Glomerular endothelial cell (primary cell): Measurements from ENCODE around the gene CRABP1. TPM values are rescaled to one million over a fixed set of nuclear protein-coding genes. Genes with fewer than 3 reads are reported as not detected.

Source experiments
- DNase-seq: peaks from one replicate; pipeline ENCODE4 v3.0.0-alpha.2; 2011; ENCODE audit warnings: low read depth, low spot score; ENCODE audit errors: extremely low read depth
- total RNA-seq: library from RNA; depleted of rRNA; stranded (reverse); fragments of >200 nt; gene quantifications from 2 replicates; pipeline ENCODE4 v1.2.3, GENCODE V29; 2015

CRABP1 gene
- total RNA-seq, 1 donor from 2014 or later, result not detected

DNA sequence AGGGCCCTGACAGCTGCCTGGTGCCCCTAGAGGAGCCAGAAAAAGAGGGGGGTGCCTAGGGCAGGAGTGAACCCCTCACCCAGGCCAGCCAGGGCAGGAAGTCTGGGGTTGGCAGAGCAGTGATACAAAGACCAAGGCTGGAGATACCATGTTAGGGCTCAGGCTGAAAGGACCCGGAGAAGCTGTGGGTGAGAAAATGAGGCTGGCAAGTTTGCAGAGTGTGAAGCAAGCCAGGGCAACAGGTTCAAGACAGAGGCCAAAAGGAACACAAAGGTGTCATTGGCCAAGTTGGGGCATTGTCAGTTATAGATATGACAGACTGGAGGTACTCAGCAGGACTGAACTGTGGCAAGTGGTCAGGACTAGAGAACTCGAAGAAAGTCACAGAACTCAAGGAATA lies 57.2 kb downstream of the CRABP1 start:
- DNase-seq, result no peak

Other genes starting within 250 kb of the CRABP1 start
- not detected in 2 replicates for gene SH2D7, start 247.8 kb upstream of the CRABP1 start, total RNA-seq
- 1.9 and 7.5 TPM in 2 replicates for gene CIB2, start 208.9 kb upstream of the CRABP1 start, total RNA-seq
- 32.8 and 38.6 TPM in 2 replicates for gene IDH3A, start 191.0 kb upstream of the CRABP1 start, total RNA-seq
- under 0.01 TPM in 1 of 2 replicates, not detected in the other for gene ACSBG1, start 105.8 kb upstream of the CRABP1 start, total RNA-seq
- gene DNAJA4, start 75.8 kb upstream of the CRABP1 start, total RNA-seq, result 10.2 and 12.2 TPM in 2 replicates
- 44.4 and 45.0 TPM in 2 replicates for gene SKIC8, start 40.7 kb upstream of the CRABP1 start, total RNA-seq
- gene IREB2, start 97.9 kb downstream of the CRABP1 start, total RNA-seq, result 19.1 and 27.2 TPM in 2 replicates
- gene HYKK, start 167.2 kb downstream of the CRABP1 start, total RNA-seq, result 1.2 and 3.0 TPM in 2 replicates
- gene PSMA4, start 200.1 kb downstream of the CRABP1 start, total RNA-seq, result 241 and 269 TPM in 2 replicates
- gene CHRNA5, start 225.2 kb downstream of the CRABP1 start, total RNA-seq, result 1.6 and 2.5 TPM in 2 replicates